HEK293 (cell line): Measurements from ENCODE around the gene KCNJ15.
A peak's percentile ranks its signal among the peaks of the same experiment; 100 is the strongest.

Source experiments
- BCL11A ChIP-seq: fragments of 450-650 bp; formaldehyde crosslinking; IDR thresholded peaks from 2 replicates; pipeline ENCODE4 v1.5.1; 2016; ENCODE audit warnings: low read depth, missing biosample characterization, missing genetic modification characterization
- KLF1 ChIP-seq: fragments of 450-650 bp; formaldehyde crosslinking; IDR thresholded peaks from 2 replicates; pipeline ENCODE4 v1.5.1; 2016; ENCODE audit warnings: missing biosample characterization, missing genetic modification characterization
- PRDM1 ChIP-seq: fragments of 450-650 bp; formaldehyde crosslinking; IDR thresholded peaks from 2 replicates; pipeline ENCODE4; 2016; ENCODE audit warnings: missing biosample characterization, missing genetic modification characterization
- SP2 ChIP-seq: fragments of 450-650 bp; formaldehyde crosslinking; IDR thresholded peaks from 2 replicates; pipeline ENCODE4 v1.5.1; 2016; ENCODE audit warnings: missing biosample characterization, missing genetic modification characterization
- ZNF10 ChIP-seq: fragments of 450-650 bp; formaldehyde crosslinking; IDR thresholded peaks from 2 replicates; pipeline ENCODE4 v1.5.1; 2017; ENCODE audit warnings: missing biosample characterization, missing genetic modification characterization
- ZNF114 ChIP-seq: fragments of 450-650 bp; formaldehyde crosslinking; IDR thresholded peaks from 2 replicates; pipeline ENCODE4 v1.5.0; 2017; ENCODE audit warnings: missing biosample characterization, missing genetic modification characterization
- ZNF133 ChIP-seq: fragments of 450-650 bp; formaldehyde crosslinking; IDR thresholded peaks from 2 replicates; pipeline ENCODE4 v1.5.1; 2016; ENCODE audit warnings: missing biosample characterization, missing genetic modification characterization
- ZNF223 ChIP-seq: fragments of 450-650 bp; formaldehyde crosslinking; IDR thresholded peaks from 2 replicates; pipeline ENCODE4 v1.5.1; 2016; ENCODE audit warnings: missing biosample characterization, missing genetic modification characterization
- ZNF274 ChIP-seq, 2 experiments: fragments of 200-500 bp in 1 of 2; fragments of 450-650 bp in 1 of 2; sonication (Bioruptor generic) in 1 of 2; formaldehyde crosslinking in 1 of 2; IDR thresholded peaks; 2 replicates each; pipeline versions ENCODE4 v1.5.1 to v1.6.1; 2014 to 2016; ENCODE audit warnings: borderline replicate concordance in 1 of 2, inconsistent platforms in 1 of 2, low read length in 1 of 2, missing biosample characterization in 1 of 2, missing genetic modification characterization in 1 of 2
- ZNF341 ChIP-seq: fragments of 450-650 bp; formaldehyde crosslinking; IDR thresholded peaks from 2 replicates; pipeline ENCODE4; 2016; ENCODE audit warnings: low read depth, missing biosample characterization, missing genetic modification characterization
- ZNF48 ChIP-seq: fragments of 450-650 bp; formaldehyde crosslinking; IDR thresholded peaks from 2 replicates; pipeline ENCODE4 v1.5.1; 2016; ENCODE audit warnings: missing biosample characterization, missing genetic modification characterization
- ZNF530 ChIP-seq: fragments of 450-650 bp; formaldehyde crosslinking; IDR thresholded peaks from 2 replicates; pipeline ENCODE4 v1.5.1; 2016; ENCODE audit warnings: low read depth, missing biosample characterization, missing genetic modification characterization
- ZNF555 ChIP-seq: fragments of 450-650 bp; formaldehyde crosslinking; conservative IDR thresholded peaks from 2 replicates; pipeline ENCODE4 v1.5.1; 2017; ENCODE audit warnings: missing biosample characterization, mild to moderate bottlenecking, missing genetic modification characterization, inconsistent platforms
- ZNF560 ChIP-seq: fragments of 450-650 bp; formaldehyde crosslinking; IDR thresholded peaks from 2 replicates; pipeline ENCODE4 v1.5.1; 2017; ENCODE audit warnings: missing biosample characterization, missing genetic modification characterization, borderline replicate concordance
- ZNF561 ChIP-seq: fragments of 450-650 bp; IDR thresholded peaks from 2 replicates; pipeline ENCODE4 v1.5.1; 2018; ENCODE audit warnings: missing biosample characterization, missing genetic modification characterization, borderline replicate concordance
- ZNF624 ChIP-seq: fragments of 450-650 bp; formaldehyde crosslinking; IDR thresholded peaks from 2 replicates; pipeline ENCODE4 v1.5.1; 2017; ENCODE audit warnings: missing biosample characterization, missing genetic modification characterization
- ZNF629 ChIP-seq: fragments of 450-650 bp; formaldehyde crosslinking; IDR thresholded peaks from 2 replicates; pipeline ENCODE4 v1.5.1; 2017; ENCODE audit warnings: missing biosample characterization, missing genetic modification characterization
- ZNF76 ChIP-seq: fragments of 450-650 bp; formaldehyde crosslinking; IDR thresholded peaks from 2 replicates; pipeline ENCODE4; 2016; ENCODE audit warnings: low read depth, missing biosample characterization, missing genetic modification characterization, borderline replicate concordance
- ZSCAN30 ChIP-seq: fragments of 450-650 bp; IDR thresholded peaks from 2 replicates; pipeline ENCODE4 v1.5.1; 2018; ENCODE audit warnings: missing biosample characterization, mild to moderate bottlenecking, missing genetic modification characterization, moderate library complexity
- TF ChIP-seq, protein P1 (sequence below): fragments of 450-650 bp; formaldehyde crosslinking; IDR thresholded peaks from 2 replicates; pipeline ENCODE4 v1.5.1; 2016; ENCODE audit warnings: missing biosample characterization, missing genetic modification characterization
- TF ChIP-seq, protein P2 (sequence below): fragments of 450-650 bp; formaldehyde crosslinking; IDR thresholded peaks from 2 replicates; pipeline ENCODE4 v1.5.1; 2016; ENCODE audit warnings: missing biosample characterization, missing genetic modification characterization, low read depth
- TF ChIP-seq, protein P3 (sequence below): fragments of 450-650 bp; formaldehyde crosslinking; IDR thresholded peaks from 2 replicates; pipeline ENCODE4; 2016; ENCODE audit warnings: missing biosample characterization, missing genetic modification characterization
- TF ChIP-seq, protein P4 (sequence below): fragments of 450-650 bp; formaldehyde crosslinking; IDR thresholded peaks from 2 replicates; pipeline ENCODE4 v1.5.1; 2016; ENCODE audit warnings: missing biosample characterization, missing genetic modification characterization
- TF ChIP-seq, protein P5 (sequence below): fragments of 450-650 bp; formaldehyde crosslinking; IDR thresholded peaks from 2 replicates; pipeline ENCODE4 v1.5.1; 2016; ENCODE audit warnings: missing biosample characterization, missing genetic modification characterization
- TF ChIP-seq, protein P6 (sequence below): fragments of 450-650 bp; formaldehyde crosslinking; IDR thresholded peaks from 2 replicates; pipeline ENCODE4 v1.5.1; 2017; ENCODE audit warnings: missing biosample characterization, missing genetic modification characterization
- TF ChIP-seq, protein P7 (sequence below): fragments of 450-650 bp; formaldehyde crosslinking; IDR thresholded peaks from 2 replicates; pipeline ENCODE4 v1.5.1; 2017; ENCODE audit warnings: missing biosample characterization, mild to moderate bottlenecking, missing genetic modification characterization, moderate library complexity
- TF ChIP-seq, protein P8 (sequence below): fragments of 450-650 bp; formaldehyde crosslinking; IDR thresholded peaks from 2 replicates; pipeline ENCODE4 v1.5.1; 2016; ENCODE audit warnings: missing biosample characterization, missing genetic modification characterization

KCNJ15 gene

DNA sequence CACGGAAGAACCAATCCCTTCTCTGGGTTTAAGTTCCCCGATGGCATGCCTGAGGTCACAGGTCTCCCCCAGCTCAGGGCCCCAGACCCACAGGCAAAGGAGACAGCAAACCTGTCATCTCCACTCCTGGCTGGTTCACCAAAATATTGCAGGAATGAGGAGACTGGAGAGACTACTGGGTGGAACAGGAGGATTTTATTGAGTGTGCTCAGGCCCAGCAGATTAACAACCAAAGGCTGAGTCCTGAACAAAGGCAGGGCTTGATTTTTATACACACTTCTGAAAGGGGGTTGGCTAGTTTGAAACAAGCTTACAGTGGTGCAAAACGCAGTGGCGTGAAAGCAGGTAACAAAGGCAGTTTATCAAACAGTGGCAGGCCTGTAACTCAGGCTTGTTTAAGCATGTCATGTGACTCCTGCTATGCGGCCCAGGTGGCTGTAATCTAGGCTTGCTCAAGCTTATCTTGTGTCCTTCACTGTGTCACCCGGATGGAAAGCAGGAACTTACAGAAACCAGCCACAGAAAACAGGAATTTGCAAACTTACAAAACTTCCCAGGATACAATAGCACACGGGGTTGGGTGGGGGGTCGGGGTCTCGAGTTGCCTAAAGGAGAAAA, 27.4 kb upstream of the KCNJ15 start (continued):
- TF ChIP-seq ZNF530 (tag by site-specific recombination) = no peak
- no peak for TF ChIP-seq ZNF341 (tag by site-specific recombination)
- TF ChIP-seq ZNF274 (IDR thresholded peaks at IDR 0.05; ENCODE audit: low read length) = no peak
- TF ChIP-seq ZNF274 (tag by site-specific recombination; IDR thresholded peaks at IDR 0.05; ENCODE audit: borderline replicate concordance) = no peak
- TF ChIP-seq, protein P1, sequence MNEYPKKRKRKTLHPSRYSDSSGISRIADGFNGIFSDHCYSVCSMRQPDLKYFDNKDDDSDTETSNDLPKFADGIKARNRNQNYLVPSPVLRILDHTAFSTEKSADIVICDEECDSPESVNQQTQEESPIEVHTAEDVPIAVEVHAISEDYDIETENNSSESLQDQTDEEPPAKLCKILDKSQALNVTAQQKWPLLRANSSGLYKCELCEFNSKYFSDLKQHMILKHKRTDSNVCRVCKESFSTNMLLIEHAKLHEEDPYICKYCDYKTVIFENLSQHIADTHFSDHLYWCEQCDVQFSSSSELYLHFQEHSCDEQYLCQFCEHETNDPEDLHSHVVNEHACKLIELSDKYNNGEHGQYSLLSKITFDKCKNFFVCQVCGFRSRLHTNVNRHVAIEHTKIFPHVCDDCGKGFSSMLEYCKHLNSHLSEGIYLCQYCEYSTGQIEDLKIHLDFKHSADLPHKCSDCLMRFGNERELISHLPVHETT (tag by site-specific recombination) = peak; percentile 64
- no peak for TF ChIP-seq ZNF76
- no peak for TF ChIP-seq ZNF561 (tag by site-specific recombination)
- no peak for TF ChIP-seq ZNF624 (tag by site-specific recombination)
- no peak for TF ChIP-seq BCL11A (tag by site-specific recombination)
- no peak for TF ChIP-seq ZNF629 (tag by site-specific recombination)
- TF ChIP-seq ZNF133 (tag by site-specific recombination) = no peak
- no peak for TF ChIP-seq SP2 (tag by site-specific recombination)
- TF ChIP-seq, protein P2, sequence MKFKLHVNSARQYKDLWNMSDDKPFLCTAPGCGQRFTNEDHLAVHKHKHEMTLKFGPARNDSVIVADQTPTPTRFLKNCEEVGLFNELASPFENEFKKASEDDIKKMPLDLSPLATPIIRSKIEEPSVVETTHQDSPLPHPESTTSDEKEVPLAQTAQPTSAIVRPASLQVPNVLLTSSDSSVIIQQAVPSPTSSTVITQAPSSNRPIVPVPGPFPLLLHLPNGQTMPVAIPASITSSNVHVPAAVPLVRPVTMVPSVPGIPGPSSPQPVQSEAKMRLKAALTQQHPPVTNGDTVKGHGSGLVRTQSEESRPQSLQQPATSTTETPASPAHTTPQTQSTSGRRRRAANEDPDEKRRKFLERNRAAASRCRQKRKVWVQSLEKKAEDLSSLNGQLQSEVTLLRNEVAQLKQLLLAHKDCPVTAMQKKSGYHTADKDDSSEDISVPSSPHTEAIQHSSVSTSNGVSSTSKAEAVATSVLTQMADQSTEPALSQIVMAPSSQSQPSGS (tag by site-specific recombination) = no peak
- no peak for TF ChIP-seq ZNF10 (tag by site-specific recombination)
- TF ChIP-seq ZNF114 = no peak
- TF ChIP-seq ZNF48 (tag by site-specific recombination) = no peak
- TF ChIP-seq ZNF223 (tag by site-specific recombination) = no peak
- TF ChIP-seq KLF1 (tag by site-specific recombination) = no peak
- TF ChIP-seq, protein P3, sequence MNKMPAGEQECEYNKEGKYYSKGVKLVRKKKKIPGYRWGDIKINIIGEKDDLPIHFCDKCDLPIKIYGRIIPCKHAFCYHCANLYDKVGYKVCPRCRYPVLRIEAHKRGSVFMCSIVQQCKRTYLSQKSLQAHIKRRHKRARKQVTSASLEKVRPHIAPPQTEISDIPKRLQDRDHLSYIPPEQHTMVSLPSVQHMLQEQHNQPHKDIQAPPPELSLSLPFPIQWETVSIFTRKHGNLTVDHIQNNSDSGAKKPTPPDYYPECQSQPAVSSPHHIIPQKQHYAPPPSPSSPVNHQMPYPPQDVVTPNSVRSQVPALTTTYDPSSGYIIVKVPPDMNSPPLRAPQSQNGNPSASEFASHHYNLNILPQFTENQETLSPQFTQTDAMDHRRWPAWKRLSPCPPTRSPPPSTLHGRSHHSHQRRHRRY (tag by site-specific recombination) = no peak
- TF ChIP-seq, protein P4, sequence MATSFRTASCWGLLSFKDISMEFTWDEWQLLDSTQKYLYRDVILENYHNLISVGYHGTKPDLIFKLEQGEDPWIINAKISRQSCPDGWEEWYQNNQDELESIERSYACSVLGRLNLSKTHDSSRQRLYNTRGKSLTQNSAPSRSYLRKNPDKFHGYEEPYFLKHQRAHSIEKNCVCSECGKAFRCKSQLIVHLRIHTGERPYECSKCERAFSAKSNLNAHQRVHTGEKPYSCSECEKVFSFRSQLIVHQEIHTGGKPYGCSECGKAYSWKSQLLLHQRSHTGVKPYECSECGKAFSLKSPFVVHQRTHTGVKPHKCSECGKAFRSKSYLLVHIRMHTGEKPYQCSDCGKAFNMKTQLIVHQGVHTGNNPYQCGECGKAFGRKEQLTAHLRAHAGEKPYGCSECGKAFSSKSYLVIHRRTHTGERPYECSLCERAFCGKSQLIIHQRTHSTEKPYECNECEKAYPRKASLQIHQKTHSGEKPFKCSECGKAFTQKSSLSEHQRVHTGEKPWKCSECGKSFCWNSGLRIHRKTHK (tag by site-specific recombination) = peak; percentile 56
- TF ChIP-seq, protein P5, sequence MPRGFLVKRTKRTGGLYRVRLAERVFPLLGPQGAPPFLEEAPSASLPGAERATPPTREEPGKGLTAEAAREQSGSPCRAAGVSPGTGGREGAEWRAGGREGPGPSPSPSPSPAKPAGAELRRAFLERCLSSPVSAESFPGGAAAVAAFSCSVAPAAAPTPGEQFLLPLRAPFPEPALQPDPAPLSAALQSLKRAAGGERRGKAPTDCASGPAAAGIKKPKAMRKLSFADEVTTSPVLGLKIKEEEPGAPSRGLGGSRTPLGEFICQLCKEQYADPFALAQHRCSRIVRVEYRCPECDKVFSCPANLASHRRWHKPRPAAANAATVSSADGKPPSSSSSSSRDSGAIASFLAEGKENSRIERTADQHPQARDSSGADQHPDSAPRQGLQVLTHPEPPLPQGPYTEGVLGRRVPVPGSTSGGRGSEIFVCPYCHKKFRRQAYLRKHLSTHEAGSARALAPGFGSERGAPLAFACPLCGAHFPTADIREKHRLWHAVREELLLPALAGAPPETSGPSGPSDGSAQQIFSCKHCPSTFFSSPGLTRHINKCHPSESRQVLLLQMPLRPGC (tag by site-specific recombination) = no peak
- peak; percentile 28 for TF ChIP-seq ZNF555
- TF ChIP-seq, protein P6, sequence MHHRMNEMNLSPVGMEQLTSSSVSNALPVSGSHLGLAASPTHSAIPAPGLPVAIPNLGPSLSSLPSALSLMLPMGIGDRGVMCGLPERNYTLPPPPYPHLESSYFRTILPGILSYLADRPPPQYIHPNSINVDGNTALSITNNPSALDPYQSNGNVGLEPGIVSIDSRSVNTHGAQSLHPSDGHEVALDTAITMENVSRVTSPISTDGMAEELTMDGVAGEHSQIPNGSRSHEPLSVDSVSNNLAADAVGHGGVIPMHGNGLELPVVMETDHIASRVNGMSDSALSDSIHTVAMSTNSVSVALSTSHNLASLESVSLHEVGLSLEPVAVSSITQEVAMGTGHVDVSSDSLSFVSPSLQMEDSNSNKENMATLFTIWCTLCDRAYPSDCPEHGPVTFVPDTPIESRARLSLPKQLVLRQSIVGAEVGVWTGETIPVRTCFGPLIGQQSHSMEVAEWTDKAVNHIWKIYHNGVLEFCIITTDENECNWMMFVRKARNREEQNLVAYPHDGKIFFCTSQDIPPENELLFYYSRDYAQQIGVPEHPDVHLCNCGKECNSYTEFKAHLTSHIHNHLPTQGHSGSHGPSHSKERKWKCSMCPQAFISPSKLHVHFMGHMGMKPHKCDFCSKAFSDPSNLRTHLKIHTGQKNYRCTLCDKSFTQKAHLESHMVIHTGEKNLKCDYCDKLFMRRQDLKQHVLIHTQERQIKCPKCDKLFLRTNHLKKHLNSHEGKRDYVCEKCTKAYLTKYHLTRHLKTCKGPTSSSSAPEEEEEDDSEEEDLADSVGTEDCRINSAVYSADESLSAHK (tag by site-specific recombination) = no peak
- TF ChIP-seq ZSCAN30 (tag by site-specific recombination) = no peak
- TF ChIP-seq, protein P7, sequence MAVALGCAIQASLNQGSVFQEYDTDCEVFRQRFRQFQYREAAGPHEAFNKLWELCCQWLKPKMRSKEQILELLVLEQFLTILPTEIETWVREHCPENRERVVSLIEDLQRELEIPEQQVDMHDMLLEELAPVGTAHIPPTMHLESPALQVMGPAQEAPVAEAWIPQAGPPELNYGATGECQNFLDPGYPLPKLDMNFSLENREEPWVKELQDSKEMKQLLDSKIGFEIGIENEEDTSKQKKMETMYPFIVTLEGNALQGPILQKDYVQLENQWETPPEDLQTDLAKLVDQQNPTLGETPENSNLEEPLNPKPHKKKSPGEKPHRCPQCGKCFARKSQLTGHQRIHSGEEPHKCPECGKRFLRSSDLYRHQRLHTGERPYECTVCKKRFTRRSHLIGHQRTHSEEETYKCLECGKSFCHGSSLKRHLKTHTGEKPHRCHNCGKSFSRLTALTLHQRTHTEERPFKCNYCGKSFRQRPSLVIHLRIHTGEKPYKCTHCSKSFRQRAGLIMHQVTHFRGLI = no peak
- TF ChIP-seq ZNF560 (tag by site-specific recombination) = 0 out of 2 replicates have a peak, but pooled peaks have one; percentile 12
- TF ChIP-seq, protein P8, sequence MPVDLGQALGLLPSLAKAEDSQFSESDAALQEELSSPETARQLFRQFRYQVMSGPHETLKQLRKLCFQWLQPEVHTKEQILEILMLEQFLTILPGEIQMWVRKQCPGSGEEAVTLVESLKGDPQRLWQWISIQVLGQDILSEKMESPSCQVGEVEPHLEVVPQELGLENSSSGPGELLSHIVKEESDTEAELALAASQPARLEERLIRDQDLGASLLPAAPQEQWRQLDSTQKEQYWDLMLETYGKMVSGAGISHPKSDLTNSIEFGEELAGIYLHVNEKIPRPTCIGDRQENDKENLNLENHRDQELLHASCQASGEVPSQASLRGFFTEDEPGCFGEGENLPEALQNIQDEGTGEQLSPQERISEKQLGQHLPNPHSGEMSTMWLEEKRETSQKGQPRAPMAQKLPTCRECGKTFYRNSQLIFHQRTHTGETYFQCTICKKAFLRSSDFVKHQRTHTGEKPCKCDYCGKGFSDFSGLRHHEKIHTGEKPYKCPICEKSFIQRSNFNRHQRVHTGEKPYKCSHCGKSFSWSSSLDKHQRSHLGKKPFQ (tag by site-specific recombination) = no peak
- no peak for TF ChIP-seq PRDM1 (tag by site-specific recombination)
